Measurements from ENCODE around the gene ASB9.
"Not testable (repeated sequence)": the region's sequence is repeated elsewhere in the genome, so short reads cannot be mapped to it uniquely, and the experiment has no call there.

Gene ASB9

GRCh38 chrX:15240414-15240813 is 29.5 kb downstream of the ASB9 start:
- no peak for DNase-seq

- DNase-seq = no peak
Measured at GRCh38 chrX:15236146-15236545, 33.7 kb downstream of the ASB9 start.

- no peak for DNase-seq
Measured at GRCh38 chrX:15235001-15235400, 34.9 kb downstream of the ASB9 start.

GRCh38 chrX:15233416-15234015 is 36.4 kb downstream of the ASB9 start:
- no peak for DNase-seq

GRCh38 chrX:15224747-15225146 is 45.1 kb downstream of the ASB9 start:
- no peak for DNase-seq

GRCh38 chrX:15221321-15221720 is 48.6 kb downstream of the ASB9 start:
- no peak for DNase-seq

- DNase-seq = no peak
Measured at GRCh38 chrX:15217161-15217560, 52.7 kb downstream of the ASB9 start.

GRCh38 chrX:15216280-15216679 is 53.6 kb downstream of the ASB9 start:
- no peak for DNase-seq

GRCh38 chrX:15215366-15215765 is 54.5 kb downstream of the ASB9 start:
- no peak for DNase-seq

- DNase-seq = no peak
Measured at GRCh38 chrX:15214588-15214987, 55.3 kb downstream of the ASB9 start.

GRCh38 chrX:15209096-15209495 is 60.8 kb downstream of the ASB9 start:
- no peak for DNase-seq

GRCh38 chrX:15207994-15208393 is 61.9 kb downstream of the ASB9 start:
- DNase-seq = no peak

- no peak for DNase-seq
Measured at GRCh38 chrX:15207384-15207783, 62.5 kb downstream of the ASB9 start.

GRCh38 chrX:15206306-15206705 is 63.6 kb downstream of the ASB9 start:
- no peak for DNase-seq

- no peak for DNase-seq
Measured at GRCh38 chrX:15204130-15204751, 65.6 kb downstream of the ASB9 start.

GRCh38 chrX:15203694-15204093 is 66.2 kb downstream of the ASB9 start:
- no peak for DNase-seq

GRCh38 chrX:15202454-15203177 is 67.3 kb downstream of the ASB9 start:
- DNase-seq = no peak

GRCh38 chrX:15200871-15201270 is 69.0 kb downstream of the ASB9 start:
- no peak for DNase-seq

- not testable (repeated sequence) for DNase-seq
Measured at GRCh38 chrX:15198608-15199202, 71.2 kb downstream of the ASB9 start.

GRCh38 chrX:15194146-15194545 is 75.7 kb downstream of the ASB9 start:
- no peak for DNase-seq
